Measurements from ENCODE around the gene SEC14L5.

Gene SEC14L5

DNA sequence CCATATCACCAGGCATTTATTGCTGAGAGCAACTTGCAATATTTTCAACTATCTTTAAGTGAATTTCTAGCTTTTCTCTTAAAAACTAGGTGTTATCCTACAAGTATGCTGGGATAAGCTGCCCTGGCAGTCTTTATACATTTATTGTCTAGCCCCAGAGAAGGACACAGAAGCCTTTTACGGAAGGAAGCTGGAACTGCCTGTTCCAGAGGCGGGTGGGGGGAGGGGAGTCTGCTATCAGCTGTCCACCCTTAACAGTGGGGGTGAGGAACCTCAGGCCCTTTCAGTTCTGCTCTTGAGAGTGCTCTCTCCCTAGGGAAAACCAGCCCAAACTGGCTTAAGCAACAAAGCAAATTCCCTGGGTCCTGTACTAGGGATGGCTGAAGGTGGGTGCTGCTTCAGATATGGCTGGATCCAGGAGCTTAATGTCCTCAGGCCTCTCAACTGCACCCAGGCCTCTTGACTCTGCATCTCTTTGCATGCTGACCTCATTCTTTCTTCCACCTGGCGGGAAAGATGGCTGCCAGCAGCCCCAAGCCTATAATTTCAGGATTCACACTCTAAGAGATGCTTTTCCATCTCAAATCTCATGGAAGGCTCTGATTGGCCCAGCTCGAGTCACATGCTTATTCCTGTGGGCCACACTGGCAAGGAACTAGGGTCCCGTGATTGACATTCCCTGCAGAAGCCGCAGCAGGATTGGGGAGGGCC lies 59.0 kb downstream of the SEC14L5 start:
- DNase-seq, result no peak

GRCh38 chr16:5017678-5017969 lies 59.5 kb downstream of the SEC14L5 start:
- DNase-seq, result no peak

DNA sequence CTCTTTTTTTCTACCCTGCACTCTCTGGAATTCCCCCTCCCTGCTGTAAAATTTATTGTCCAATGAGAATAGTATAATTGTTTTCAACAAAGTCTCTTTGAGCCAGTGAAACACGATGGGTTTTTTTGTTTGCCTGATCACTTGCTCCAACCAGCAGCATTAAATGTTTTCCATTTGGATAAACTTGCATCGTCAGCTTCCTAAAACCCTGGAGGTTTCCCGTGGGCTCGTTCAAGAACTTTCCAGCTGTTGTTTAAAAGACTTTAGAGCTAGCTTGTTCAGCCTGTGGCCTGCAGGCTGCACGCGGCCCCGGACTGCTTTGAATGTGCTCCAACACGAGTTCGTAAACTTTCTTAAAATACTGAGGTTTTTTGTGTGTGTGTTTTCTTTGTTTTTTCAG lies 60.7 kb downstream of the SEC14L5 start:
- DNase-seq, result no peak

DNA sequence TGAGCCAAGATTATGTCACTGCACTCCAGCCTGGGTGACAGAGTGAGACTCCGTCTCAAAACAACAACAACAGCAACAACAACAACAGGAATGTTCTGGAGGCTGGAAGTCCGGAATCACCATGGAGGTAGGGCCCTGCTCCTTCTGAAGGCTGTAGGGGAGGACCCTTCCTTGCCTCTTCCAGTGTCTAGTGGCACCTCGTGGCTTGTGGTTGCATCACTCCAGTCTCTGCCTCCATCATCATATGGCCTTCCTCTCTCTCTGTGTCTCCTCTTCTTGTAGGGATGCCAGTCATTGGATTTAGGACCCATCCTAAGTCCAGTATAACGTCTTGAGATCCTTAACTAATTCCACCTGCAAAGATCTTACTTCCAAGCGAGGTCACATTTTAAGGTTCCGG lies 61.6 kb downstream of the SEC14L5 start:
- DNase-seq, result no peak

DNA sequence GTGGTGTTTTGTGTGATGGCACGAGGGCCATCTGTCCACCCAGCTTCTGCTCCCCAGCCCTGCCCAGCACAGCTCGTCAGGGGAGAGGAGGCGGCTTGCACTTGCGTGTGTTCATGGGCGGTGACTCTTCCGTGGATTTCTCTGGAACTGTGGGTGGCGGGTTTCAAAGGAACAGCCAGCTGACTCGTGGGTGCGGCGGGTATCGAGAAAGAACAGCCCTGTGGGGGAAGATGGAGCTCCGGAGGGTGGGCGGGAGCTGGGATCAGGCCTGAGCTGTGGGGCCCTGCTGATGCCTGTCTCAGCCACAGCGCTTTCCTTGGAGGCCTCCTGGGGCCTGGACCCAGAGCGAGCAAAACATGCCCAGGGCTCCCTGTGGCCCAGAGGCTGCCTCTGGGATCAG lies 62.4 kb downstream of the SEC14L5 start:
- DNase-seq, result no peak

- DNase-seq, result no peak
These were observed 64.4 kb downstream of the SEC14L5 start for GRCh38 chr16:5022521-5022920.

GRCh38 chr16:5024632-5025031 lies 66.5 kb downstream of the SEC14L5 start:
- peak; percentile 20 for DNase-seq

- no peak for DNase-seq
These were observed 67.1 kb downstream of the SEC14L5 start for GRCh38 chr16:5025171-5025632.

GRCh38 chr16:5026664-5027063 lies 68.5 kb downstream of the SEC14L5 start:
- no peak for DNase-seq

- no peak for DNase-seq
These were observed 69.0 kb downstream of the SEC14L5 start for GRCh38 chr16:5027086-5027485.

GRCh38 chr16:5027575-5028235 lies 69.6 kb downstream of the SEC14L5 start:
- no peak for DNase-seq

DNA sequence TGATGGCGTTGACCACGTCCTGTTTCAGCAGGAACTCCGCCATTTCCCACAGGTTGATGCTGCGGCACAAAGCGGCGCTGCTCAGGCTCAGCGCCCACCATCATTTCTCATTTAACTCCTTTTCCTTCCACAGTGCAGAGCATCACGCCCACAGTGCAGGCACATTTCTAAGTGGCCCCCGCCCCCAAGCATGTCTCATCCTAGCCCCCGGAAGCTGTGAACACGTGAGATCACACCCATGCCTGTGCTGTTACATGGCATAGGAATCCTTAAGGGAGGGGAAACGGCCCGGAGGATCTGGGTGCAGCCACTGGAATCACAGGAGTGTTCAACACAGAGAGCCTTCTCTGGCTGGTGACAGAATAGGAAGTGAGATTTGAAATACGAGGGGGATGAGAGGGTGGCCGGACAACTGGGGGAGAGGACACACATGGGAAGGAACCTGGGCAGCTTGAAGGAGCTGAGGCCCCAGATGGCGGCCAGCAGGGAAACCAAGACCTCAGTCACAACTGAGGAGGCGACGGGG lies 70.9 kb downstream of the SEC14L5 start:
- DNase-seq, result no peak

DNA sequence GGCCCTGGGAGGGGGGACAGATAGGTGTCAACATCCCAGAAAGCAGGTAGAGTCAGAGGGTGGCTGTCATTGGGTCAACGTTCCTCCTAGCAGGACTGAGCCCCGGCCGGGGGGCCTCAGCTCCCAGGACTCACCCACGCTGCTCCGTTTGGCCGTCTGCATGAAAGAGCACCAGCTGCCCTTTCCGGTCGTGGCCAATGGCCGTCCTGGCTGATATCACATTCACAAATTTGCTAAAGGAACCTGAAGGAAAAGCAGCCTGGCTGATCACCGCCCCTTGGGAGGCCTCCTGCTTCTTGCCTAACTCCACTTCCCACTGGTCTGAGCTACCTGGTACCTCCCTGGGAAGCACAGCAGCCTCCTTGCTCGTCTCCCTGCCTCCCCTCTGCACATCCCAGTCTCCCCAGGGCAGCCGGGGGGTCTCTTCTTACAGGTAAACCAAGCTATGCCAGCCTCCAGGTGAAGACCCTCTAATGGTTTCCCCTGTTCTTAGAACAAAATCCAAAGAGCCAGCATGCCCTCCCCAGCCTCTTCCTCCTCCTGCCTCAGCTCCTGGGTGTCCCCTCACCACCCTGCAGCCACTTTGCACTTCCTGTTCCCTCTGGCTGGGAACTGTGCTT lies 72.2 kb downstream of the SEC14L5 start:
- DNase-seq, result no peak

- DNase-seq, result no peak
These were observed 73.5 kb downstream of the SEC14L5 start for GRCh38 chr16:5031601-5032000.

DNA sequence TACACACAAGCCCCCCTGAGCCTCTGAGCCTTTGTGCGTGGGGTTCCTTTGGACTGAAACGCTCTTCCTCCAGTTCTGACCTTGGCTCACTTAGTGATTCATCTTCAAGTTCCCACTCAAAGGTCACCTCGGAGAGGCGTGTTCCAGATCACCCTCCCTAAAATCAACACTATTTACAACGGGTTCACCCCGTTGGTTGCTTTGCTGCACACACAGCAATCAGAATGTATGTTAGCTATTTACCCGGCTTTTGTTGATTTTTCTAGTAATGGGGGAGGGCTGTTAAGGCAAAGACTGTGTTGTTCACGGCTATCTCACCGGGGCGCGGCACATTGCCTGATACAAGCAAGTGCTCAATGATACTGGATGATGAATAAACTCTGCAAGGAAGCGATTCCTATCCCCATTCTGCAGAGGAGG lies 74.6 kb downstream of the SEC14L5 start:
- no peak for DNase-seq

DNA sequence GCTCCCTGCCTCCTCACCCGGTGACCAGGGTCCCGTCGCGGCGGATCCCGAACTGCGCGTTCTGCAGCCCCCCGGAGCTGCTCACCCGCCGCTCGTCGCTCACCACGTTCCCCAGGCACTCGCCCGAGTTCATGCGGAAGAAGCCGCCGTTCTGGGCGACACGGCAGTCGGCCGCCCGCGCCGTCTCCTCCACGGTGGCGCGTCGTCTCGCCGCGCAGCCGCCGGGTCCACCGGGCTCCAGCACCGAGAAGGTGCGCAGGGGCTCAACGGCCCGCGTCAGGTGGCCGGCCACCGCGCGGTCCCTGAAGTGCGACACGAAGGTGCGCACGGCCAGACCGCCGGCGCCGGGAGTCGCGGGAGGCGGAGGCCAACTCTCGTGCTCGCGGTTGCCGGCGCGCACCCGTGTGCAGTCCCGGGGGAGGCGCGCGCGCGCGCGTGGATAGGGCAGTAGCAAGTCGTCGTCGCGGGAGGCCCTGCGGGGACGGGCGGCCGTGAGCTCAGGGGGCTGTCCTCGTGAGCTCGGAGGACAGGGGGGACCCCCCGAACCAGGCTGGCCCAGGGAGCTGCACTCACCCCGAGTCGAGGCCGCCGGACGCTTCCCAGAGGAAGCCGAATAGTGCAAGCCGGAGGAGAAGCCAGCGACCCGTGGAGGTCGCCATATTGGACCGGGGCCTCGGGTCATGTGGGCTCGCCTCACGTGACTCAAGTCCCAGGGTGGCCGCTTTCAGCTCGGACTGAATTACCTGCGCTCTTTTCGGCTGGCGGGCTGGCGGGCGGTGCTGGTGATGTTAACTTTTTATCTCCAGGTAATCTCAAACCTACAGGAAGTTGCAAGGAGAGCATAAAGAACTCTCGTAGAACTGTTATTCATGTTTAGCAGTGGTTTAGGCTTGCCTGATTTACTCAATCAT lies 75.4 kb downstream of the SEC14L5 start, which contains the start of gene NAGPA:
TSS of gene NAGPA (minus strand) at position 680 of the 911 bp plus-strand sequence. CDS start at position 659, 21 bp downstream.
- DNase-seq, result no peak

GRCh38 chr16:5034167-5034523 lies 76.0 kb downstream of the SEC14L5 start:
- DNase-seq, result no peak

GRCh38 chr16:5035909-5036227 lies 77.7 kb downstream of the SEC14L5 start:
- DNase-seq, result no peak

DNA sequence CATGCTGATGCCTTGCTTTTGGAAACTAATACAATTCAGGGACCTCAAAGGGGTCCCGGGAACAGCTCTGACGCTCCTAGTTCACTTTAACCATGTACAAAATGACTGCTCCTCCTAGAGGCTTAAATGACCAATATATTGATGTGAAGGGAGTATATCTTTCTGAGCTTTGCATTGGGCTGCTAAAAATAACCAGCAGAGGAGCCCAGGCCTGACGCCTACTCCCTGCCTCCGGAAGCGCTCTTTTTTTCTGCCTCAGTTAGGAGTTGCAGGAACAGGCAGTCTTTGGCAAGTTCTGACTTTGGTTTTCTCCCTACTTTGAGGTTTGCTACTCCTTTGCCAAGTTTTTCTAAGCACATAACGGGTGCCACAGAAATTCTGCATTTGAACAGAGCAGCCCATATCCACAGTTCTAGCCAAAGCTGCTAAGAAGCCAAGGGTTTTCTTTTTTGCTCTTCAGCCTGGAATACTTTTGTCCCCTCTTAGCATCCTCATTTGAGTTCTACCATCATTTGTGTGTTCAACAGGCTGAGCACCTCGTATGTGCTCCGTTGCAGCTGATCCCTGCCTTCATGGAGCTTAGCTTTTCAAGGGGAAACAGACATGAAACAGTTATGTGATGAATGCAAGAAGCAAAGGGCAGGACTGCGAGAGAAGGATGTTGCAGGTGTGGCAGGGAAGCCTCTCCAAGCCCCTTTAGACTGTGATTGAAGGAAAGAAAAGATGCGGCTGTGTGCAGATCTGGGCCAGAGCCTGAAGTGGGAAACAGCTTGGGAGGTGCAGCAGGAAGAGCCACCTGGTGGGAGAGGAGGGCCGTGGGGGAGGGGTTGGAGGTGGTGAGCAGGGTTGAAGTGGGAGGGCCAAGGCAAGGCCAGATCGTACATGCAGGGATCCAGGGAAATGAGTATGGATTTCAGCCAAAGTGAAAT lies 78.4 kb downstream of the SEC14L5 start:
- DNase-seq, result no peak

GRCh38 chr16:5040451-5040850 lies 82.3 kb downstream of the SEC14L5 start:
- no peak for DNase-seq

DNA sequence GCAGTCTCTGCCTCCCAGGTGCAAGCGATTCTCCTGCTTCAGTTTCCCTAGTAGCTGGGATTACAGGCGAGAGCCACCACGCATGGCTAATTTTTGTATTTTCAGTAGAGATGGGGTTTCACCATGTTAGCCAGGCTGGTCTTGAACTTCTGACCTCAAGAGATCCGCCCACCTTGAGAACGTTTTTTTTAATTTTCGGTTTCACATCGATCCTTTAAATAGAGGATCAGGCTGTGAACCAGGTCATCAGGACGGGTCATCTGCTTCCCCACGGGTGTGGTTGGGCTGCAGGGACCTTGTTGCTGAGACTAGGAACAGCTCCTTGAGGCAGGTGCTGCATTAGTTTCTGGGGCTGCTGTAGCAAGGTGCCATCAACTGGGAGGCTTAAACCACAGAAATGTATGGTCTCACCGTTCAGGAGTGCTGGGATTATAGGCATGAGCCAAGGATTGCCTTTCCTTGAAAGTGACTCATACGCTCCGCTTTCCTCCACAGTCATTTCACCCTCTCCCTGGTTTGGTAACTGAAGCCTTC lies 83.5 kb downstream of the SEC14L5 start:
- DNase-seq, result no peak

All from NCI-H1436 treated with DMSO at 0.1 percent for 48 hours (cell line).